Activated CD8-positive, alpha-beta memory T cell treated with anti-CD3 and anti-CD28 coated beads for 24 hours (primary cell): ENCODE results near the gene SP8.

Experiments used
- DNase-seq: peaks from one replicate; pipeline ENCODE4 v3.0.0-alpha.2; 2020

The SP8 gene

DNA sequence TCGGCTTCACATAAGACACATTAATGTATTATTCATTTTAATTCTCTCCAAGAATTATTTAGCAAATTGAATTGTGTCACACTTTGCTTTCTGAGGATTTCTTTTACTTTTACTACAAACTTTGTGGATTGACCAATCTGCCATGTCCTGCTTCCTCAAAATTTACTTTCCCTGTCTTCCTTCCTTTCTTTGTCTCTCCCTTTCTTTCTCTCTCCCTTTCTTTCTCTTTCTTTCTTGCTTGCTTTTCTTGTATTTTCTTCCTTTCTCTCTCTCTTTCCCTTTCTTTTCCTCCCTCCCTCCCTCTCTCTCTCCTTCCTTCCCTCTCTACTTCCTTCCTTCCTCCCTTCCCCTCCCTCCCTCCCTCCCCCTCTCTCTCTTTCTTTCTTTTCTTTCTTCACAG, 37.8 kb downstream of the SP8 start:
- no peak for DNase-seq

DNA sequence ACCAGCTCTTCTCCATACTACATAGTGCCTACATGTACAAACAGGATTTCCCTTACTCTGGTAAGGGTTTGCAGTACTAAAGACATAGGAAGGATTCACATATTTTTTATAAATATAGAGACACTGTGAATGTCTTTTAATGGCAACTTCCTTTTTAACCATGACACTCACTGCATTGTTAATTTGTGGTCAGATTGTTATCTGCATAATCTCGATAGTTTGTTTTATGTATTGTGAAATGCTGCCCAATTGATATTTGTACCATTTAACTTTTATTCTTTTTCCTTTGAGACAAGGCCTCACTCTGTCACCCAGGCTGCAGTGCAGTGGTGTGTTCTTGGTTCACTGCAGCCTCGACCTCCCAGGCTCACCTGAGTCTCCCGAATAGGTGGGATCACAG, 39.7 kb downstream of the SP8 start:
- no peak for DNase-seq

DNA sequence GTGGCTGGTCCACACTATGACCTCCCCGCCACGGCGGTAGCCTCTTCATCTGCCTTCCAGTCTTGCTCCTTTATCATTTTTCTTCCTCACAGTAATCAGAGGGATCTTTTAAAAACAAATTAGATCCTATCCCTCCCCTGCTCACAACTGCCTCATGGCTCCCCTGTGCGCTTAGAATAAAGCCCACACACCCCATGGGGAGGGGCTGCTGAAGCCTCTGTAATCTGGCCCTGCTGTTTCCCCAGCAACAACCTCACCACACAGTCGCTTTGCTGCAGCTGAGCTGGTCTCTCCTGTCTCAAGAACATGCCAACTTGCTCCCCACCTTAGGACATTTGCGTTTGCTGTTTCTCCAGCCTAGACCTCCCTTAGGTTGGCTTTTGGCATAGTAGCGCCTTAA, 41.0 kb downstream of the SP8 start:
- DNase-seq, result no peak

- DNase-seq, result no peak
These were observed 41.7 kb downstream of the SP8 start for GRCh38 chr7:20744954-20745446.

DNA sequence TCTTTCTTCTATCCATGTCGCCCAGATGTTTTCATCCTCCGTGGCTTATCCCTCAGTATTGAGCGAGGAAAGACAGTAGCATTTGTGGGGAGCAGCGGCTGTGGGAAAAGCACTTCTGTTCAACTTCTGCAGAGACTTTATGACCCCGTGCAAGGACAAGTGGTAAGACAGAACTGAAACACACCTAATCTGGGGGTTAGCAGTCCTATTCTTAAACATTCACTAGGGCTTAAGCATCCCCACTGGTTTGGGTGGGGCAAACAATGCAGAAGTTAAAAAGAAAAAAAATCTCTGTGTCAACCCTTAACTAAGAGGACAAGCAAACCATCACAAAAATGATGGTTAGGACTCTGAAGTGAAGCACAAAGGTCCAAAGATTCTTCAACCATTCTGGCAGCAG, 43.8 kb downstream of the SP8 start:
- DNase-seq, result no peak

DNA sequence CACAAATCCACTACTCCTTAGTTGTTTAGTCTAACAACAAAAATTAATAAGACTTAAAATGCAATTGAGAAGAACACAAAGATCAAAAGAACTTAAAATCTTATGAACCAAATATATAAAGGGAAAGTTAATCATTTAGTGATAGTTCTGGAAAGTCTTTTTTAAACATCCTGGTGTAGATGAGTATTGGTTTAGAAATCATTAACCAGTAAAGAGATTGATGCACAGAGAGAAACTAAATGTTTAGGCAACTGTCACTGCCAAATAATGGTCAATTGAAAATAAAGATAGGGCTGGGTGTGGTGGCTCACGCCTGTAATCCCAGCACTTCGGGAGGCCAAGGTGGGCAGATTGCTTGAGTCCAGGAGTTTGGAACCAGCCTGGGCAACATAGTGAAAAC, 44.9 kb downstream of the SP8 start:
- no peak for DNase-seq

- no peak for DNase-seq
These were observed 47.9 kb downstream of the SP8 start for GRCh38 chr7:20738518-20739481.

DNA sequence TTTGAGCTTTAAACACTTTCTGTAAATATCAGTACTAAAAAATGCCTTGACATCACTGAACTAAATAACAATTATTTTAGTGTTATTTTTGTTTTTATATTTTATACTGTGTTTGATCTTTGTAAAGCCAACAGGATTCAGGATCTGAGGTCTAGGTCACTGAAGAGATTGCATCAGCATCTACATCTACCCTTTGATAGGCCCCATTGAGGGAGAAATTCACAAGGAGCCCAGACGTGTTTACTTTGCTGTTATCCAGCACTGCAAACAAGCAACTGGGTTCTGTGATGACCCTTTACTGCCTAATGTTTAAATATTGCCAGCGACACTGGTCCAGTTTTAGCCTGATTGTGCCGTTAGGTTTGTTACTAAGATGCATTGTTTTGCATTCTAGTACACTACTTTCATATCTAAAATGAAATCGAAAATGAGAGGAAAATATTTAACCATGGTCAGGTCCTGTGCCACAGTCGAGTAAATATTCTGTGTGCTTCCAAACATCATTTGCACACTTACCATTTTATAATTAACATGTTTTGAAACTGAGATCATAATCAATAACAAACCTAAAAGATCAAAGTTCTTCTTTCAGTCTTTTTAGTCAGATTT, 48.7 kb downstream of the SP8 start:
- no peak for DNase-seq

GRCh38 chr7:20735346-20736065, 51.2 kb downstream of the SP8 start:
- no peak for DNase-seq
